CD4-positive, alpha-beta T cell treated with Interleukin-15 for 4 hours (primary cell): ENCODE results near the gene CLCF1.

ENCODE experiments used
- DNase-seq: peaks from one replicate; pipeline ENCODE4 v3.0.0-alpha.2; 2020; ENCODE audit warnings: low spot score

CLCF1 gene

GRCh38 chr11:67395555-67396258, 22.3 kb upstream of the CLCF1 start:
- DNase-seq, result no peak

- DNase-seq, result no peak
Observed at GRCh38 chr11:67393990-67394389, 20.6 kb upstream of the CLCF1 start.

- no peak for DNase-seq
Observed at GRCh38 chr11:67393437-67393836, 20.0 kb upstream of the CLCF1 start.

- no peak for DNase-seq
Observed at GRCh38 chr11:67392183-67392715, 18.9 kb upstream of the CLCF1 start.

GRCh38 chr11:67391304-67392182, 18.1 kb upstream of the CLCF1 start, which contains the start of gene RAD9A:
Gene RAD9A (plus strand): TSS chr11:67391986. CDS start chr11:67392045, 59 bp downstream.
- peak; percentile 89 for DNase-seq

GRCh38 chr11:67390947-67391303, 17.5 kb upstream of the CLCF1 start:
- DNase-seq, result no peak

- peak; percentile 58 for DNase-seq
Observed at GRCh38 chr11:67389477-67389876, 16.1 kb upstream of the CLCF1 start.

GRCh38 chr11:67387518-67387917, 14.1 kb upstream of the CLCF1 start:
- no peak for DNase-seq

- no peak for DNase-seq
Observed at GRCh38 chr11:67387069-67387468, 13.7 kb upstream of the CLCF1 start.

GRCh38 chr11:67384851-67385366, 11.5 kb upstream of the CLCF1 start:
- DNase-seq, result no peak

GRCh38 chr11:67382276-67383136, 9.1 kb upstream of the CLCF1 start:
- DNase-seq, result peak; percentile 88

GRCh38 chr11:67381244-67381972, 8.0 kb upstream of the CLCF1 start:
- DNase-seq, result no peak

- DNase-seq, result no peak
Observed at GRCh38 chr11:67379061-67380058, 6.0 kb upstream of the CLCF1 start.

- DNase-seq, result no peak
Observed at GRCh38 chr11:67378544-67378943, 5.1 kb upstream of the CLCF1 start.

GRCh38 chr11:67376873-67377808, 3.7 kb upstream of the CLCF1 start:
- DNase-seq, result no peak

- no peak for DNase-seq
Observed at GRCh38 chr11:67376063-67376820, 2.8 kb upstream of the CLCF1 start.

GRCh38 chr11:67375320-67376055, 2.1 kb upstream of the CLCF1 start:
- no peak for DNase-seq
